DOHH2 (cell line): ENCODE data around the gene PDSS1.

Experiments used
- H3F3A ChIP-seq: fragments of 200-600 bp; sonication (generic), shearing (Covaris generic); 2 replicates; pipeline ENCODE4 v1.6.0; 2016; ENCODE audit warnings: antibody characterized with exemption, mild to moderate bottlenecking; ENCODE audit not compliant: control insufficient read depth, insufficient read depth
- H3K27ac ChIP-seq: fragments of 200-600 bp; sonication (generic); 2 replicates; pipeline ENCODE4 v1.5.1; 2014; ENCODE audit warnings: low read depth, mild to moderate bottlenecking, low read length, moderate library complexity
- H3K27me3 ChIP-seq: fragments of 200-600 bp; sonication (generic); 2 replicates; pipeline ENCODE4 v1.6.1; 2014; ENCODE audit warnings: mild to moderate bottlenecking, low read length, mixed read lengths; ENCODE audit not compliant: control insufficient read depth
- H3K36me3 ChIP-seq: fragments of 200-600 bp; sonication (generic); 2 replicates; pipeline ENCODE4 v1.6.1; 2014; ENCODE audit warnings: mild to moderate bottlenecking, low read length, moderate library complexity, mixed read lengths; ENCODE audit not compliant: control insufficient read depth
- H3K4me1 ChIP-seq: fragments of 200-600 bp; sonication (generic); 2 replicates; pipeline ENCODE4 v1.6.1; 2014; ENCODE audit warnings: mild to moderate bottlenecking, low read length, mixed read lengths; ENCODE audit not compliant: control insufficient read depth
- H3K4me2 ChIP-seq: fragments of 200-600 bp; sonication (generic); 2 replicates; pipeline ENCODE4 v1.6.0; 2014; ENCODE audit warnings: mild to moderate bottlenecking, low read length, moderate library complexity
- H3K4me3 ChIP-seq: fragments of 200-600 bp; sonication (generic); 2 replicates; pipeline ENCODE4 v1.5.1; 2014; ENCODE audit warnings: mild to moderate bottlenecking, low read length, mixed read lengths
- H3K79me2 ChIP-seq: fragments of 200-600 bp; sonication (generic); 2 replicates; pipeline ENCODE4 v1.6.1; 2014; ENCODE audit warnings: mild to moderate bottlenecking, low read length, mixed read lengths; ENCODE audit not compliant: control insufficient read depth
- H3K9me2 ChIP-seq: fragments of 200-600 bp; sonication (generic); replicated peaks from 2 replicates; pipeline ENCODE4 v1.6.1; 2014; ENCODE audit warnings: mild to moderate bottlenecking, low read length, mixed read lengths; ENCODE audit not compliant: control insufficient read depth
- H3K9me3 ChIP-seq: fragments of 200-600 bp; sonication (generic); 2 replicates; pipeline ENCODE4 v1.6.1; 2014; ENCODE audit warnings: antibody characterized with exemption, low read length, mixed read lengths; ENCODE audit not compliant: control insufficient read depth, insufficient read depth
- H4K20me1 ChIP-seq: fragments of 200-600 bp; sonication (generic); 2 replicates; pipeline ENCODE4 v1.6.0; 2014; ENCODE audit warnings: low read depth, mild to moderate bottlenecking, antibody characterized with exemption, low read length, moderate library complexity; ENCODE audit not compliant: control insufficient read depth, insufficient read depth
- EZH2phosphoT487 ChIP-seq: fragments of 200-600 bp; sonication (generic); IDR thresholded peaks from 2 replicates; pipeline ENCODE4 v1.6.1; 2017; ENCODE audit warnings: borderline replicate concordance, mild to moderate bottlenecking, antibody characterized with exemption, low read length, moderate library complexity, mixed read lengths
- TF ChIP-seq, protein P1 (sequence below): fragments of 200-600 bp; sonication (generic); IDR thresholded peaks from one replicate; pipeline ENCODE4 v1.5.1; 2014; ENCODE audit warnings: antibody characterized with exemption, mild to moderate bottlenecking, low read depth, low read length; ENCODE audit not compliant: poor library complexity, severe bottlenecking

PDSS1 gene

DNA sequence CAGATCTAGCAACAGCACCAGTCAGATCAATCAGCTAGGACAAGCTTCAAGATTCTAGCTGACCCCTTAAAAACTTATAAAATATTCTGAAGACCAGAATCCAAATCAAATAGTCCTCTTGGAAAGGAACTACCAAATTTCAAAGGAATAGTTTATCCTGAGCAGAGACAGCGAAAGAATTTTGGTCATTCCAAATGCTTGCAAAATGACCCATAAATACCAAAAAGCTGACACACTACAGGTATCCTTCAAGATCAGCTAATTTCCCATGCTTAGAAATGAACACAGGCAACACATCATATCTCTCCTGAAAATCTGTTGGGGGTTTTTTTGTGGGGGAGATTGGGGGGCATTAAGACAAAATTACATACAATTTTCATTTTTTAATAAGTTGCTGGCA, 78.8 kb downstream of the PDSS1 start:
- Histone ChIP-seq H3K9me3 (no peaks in the 10 kb centered on the region), H3K27ac (no peak overlapping the region), H3K4me2 (no peak overlapping the region), H3K4me3 (no peak overlapping the region), H3K4me1 (peaks cover 42% of the 10 kb centered on the region), H3K79me2 (peaks cover 97% of the 10 kb centered on the region), H3K36me3 (peaks cover 42% of the 10 kb centered on the region), H3F3A (0 out of 2 replicates have a peak, but pooled peaks cover 6% of the 10 kb centered on the region), H3K9me2 (no peaks in the 10 kb centered on the region), H4K20me1 (peaks cover 3% of the 10 kb centered on the region; the same call in 1 of the 2 replicates), H3K27me3 (no peaks in the 10 kb centered on the region)
- no peak for TF ChIP-seq EZH2phosphoT487
- TF ChIP-seq, protein P1, sequence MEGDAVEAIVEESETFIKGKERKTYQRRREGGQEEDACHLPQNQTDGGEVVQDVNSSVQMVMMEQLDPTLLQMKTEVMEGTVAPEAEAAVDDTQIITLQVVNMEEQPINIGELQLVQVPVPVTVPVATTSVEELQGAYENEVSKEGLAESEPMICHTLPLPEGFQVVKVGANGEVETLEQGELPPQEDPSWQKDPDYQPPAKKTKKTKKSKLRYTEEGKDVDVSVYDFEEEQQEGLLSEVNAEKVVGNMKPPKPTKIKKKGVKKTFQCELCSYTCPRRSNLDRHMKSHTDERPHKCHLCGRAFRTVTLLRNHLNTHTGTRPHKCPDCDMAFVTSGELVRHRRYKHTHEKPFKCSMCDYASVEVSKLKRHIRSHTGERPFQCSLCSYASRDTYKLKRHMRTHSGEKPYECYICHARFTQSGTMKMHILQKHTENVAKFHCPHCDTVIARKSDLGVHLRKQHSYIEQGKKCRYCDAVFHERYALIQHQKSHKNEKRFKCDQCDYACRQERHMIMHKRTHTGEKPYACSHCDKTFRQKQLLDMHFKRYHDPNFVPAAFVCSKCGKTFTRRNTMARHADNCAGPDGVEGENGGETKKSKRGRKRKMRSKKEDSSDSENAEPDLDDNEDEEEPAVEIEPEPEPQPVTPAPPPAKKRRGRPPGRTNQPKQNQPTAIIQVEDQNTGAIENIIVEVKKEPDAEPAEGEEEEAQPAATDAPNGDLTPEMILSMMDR = no peak

DNA sequence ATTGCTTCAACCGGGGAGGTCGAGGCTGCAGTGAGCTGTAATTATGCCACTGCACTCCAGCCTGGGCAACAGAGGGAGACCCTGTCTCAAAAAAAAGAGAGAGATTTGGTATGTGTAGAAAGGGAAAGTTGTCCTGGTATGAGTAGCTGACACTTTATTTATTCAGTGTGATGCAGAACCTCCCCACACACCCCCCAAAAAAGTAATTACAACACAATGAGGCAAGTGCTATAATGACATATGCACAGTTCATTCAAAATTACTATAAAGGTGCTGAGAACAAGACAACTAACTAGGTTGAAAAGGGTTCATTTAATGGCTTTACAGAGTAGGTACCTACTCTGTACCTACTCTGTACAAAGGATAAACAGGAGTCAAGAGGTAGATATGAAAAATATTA, 80.2 kb downstream of the PDSS1 start:
- peaks cover 9% of the 10 kb centered on the region; the same call in 1 of the 2 replicates for H4K20me1 ChIP-seq
- H3K36me3 ChIP-seq = peaks cover 48% of the 10 kb centered on the region
- no peaks in the 10 kb centered on the region for H3K9me3 ChIP-seq
- H3K4me3 ChIP-seq = no peak overlapping the region
- H3K27me3 ChIP-seq = no peaks in the 10 kb centered on the region
- peaks cover 98% of the 10 kb centered on the region for H3K79me2 ChIP-seq
- TF ChIP-seq, protein P1 = no peak
- TF ChIP-seq EZH2phosphoT487 = no peak
- no peak overlapping the region for H3K4me2 ChIP-seq
- no peak overlapping the region for H3K27ac ChIP-seq
- H3K4me1 ChIP-seq = peaks cover 57% of the 10 kb centered on the region
- H3K9me2 ChIP-seq = no peaks in the 10 kb centered on the region
- H3F3A ChIP-seq = 0 out of 2 replicates have a peak, but pooled peaks cover 3% of the 10 kb centered on the region

DNA sequence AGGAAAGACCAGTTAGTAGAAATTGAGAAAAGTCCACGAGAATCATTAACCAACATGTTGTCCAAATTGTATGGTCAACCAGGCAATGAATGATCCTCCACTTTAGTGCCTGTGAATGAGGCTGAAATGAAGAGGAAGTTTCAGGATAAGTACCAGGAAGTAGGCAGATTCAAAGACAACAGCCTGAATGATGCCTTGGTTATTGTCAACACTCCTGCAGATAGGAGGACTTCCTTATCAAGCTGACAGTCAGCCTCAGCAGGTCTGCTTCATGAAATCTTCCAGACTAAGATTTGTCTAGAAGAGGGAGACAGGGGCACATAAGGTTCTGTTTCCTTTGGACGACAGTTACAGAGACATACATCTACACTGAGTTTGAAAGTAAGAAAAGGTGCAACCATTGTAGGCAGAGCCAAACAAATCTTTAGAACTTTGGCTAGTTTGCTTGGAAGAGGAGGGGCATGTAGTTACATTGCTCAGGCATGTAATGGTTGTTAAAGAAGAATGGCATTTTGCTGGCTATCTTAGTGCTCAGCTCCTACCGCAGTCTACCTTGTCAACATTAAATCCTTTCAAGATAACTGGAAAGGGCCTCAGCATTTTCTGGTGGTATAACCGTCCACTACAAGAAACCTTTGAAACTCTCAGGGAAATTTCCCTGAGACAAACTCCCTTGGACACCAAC, 81.8 kb downstream of the PDSS1 start:
- Histone ChIP-seq H4K20me1 (peaks cover 9% of the 10 kb centered on the region; the same call in 1 of the 2 replicates), H3K4me1 (peaks cover 62% of the 10 kb centered on the region), H3K27me3 (no peaks in the 10 kb centered on the region), H3K27ac (no peak overlapping the region), H3K9me2 (no peaks in the 10 kb centered on the region), H3K36me3 (peaks cover 52% of the 10 kb centered on the region), H3K4me3 (no peak overlapping the region), H3K9me3 (no peaks in the 10 kb centered on the region), H3K79me2 (peaks cover 98% of the 10 kb centered on the region), H3F3A (no peaks in the 10 kb centered on the region), H3K4me2 (no peak overlapping the region)
- TF ChIP-seq, protein P1 = no peak
- no peak for TF ChIP-seq EZH2phosphoT487
